ENCODE data around the gene EHMT2.

Gene EHMT2

GRCh38 chr6:31877125-31877650 is 20.3 kb downstream of the EHMT2 start:
- ChIA-PET CTCF (interaction anchor here (0.6 kb wide), 1 partner anchor 170 kb away, joined by 3 read pairs; no protein-coding TSS in a partner anchor), POLR2A (ENCODE audit: low non-redundant PET) (no interaction called here)
- no peak for TF ChIP-seq CTCF (conservative IDR thresholded peaks at IDR 0.05; ENCODE audit: low read depth)
- DNase-seq (ENCODE audit: low spot score) = no peak
- no peak overlapping the region; the same call in 1 of the 2 replicates for H3K27ac ChIP-seq

GRCh38 chr6:31876357-31876756 is 21.1 kb downstream of the EHMT2 start:
- DNase-seq (ENCODE audit: low spot score) = no peak
- CTCF ChIA-PET = interaction anchor here (0.6 kb wide), 1 partner anchor 278 kb away, joined by 3 read pairs; no protein-coding TSS in a partner anchor
- POLR2A ChIA-PET (ENCODE audit: low non-redundant PET) = interaction anchor here (0.6 kb wide), 1 partner anchor 8 kb away, joined by 7 read pairs; no protein-coding TSS in a partner anchor
- no peak overlapping the region for H3K27ac ChIP-seq
- TF ChIP-seq CTCF (conservative IDR thresholded peaks at IDR 0.05; ENCODE audit: low read depth) = no peak

GRCh38 chr6:31875877-31876276 is 21.6 kb downstream of the EHMT2 start:
- DNase-seq (ENCODE audit: low spot score) = no peak
- H3K27ac ChIP-seq = no peak overlapping the region
- TF ChIP-seq CTCF (conservative IDR thresholded peaks at IDR 0.05; ENCODE audit: low read depth) = no peak
- POLR2A ChIA-PET (ENCODE audit: low non-redundant PET) = interaction anchor here (0.6 kb wide), 1 partner anchor 8 kb away, joined by 7 read pairs; no protein-coding TSS in a partner anchor
- CTCF ChIA-PET = interaction anchor here (0.6 to 1.4 kb wide), 2 partner anchors 13 to 278 kb away, joined by 3 read pairs; no protein-coding TSS in a partner anchor

GRCh38 chr6:31874836-31875572 is 22.5 kb downstream of the EHMT2 start:
- ChIA-PET POLR2A (ENCODE audit: low non-redundant PET) (no interaction called here), CTCF (interaction anchor here (1.4 kb wide), 1 partner anchor 14 kb away, joined by 3 read pairs; no protein-coding TSS in a partner anchor)
- no peak for DNase-seq (ENCODE audit: low spot score)
- no peak for TF ChIP-seq CTCF (conservative IDR thresholded peaks at IDR 0.05; ENCODE audit: low read depth)
- H3K27ac ChIP-seq = no peak overlapping the region

- TF ChIP-seq CTCF (conservative IDR thresholded peaks at IDR 0.05; ENCODE audit: low read depth) = no peak
- H3K27ac ChIP-seq = no peak overlapping the region
- no peak for DNase-seq (ENCODE audit: low spot score)
- ChIA-PET CTCF (no interaction called here), POLR2A (ENCODE audit: low non-redundant PET) (no interaction called here)
Observed at GRCh38 chr6:31874084-31874670, 23.3 kb downstream of the EHMT2 start.

- CTCF ChIA-PET = interaction anchor here (0.7 kb wide), 1 partner anchor 177 kb away, joined by 5 read pairs; no protein-coding TSS in a partner anchor
Observed at GRCh38 chr6:31871046-31871659, 26.3 kb downstream of the EHMT2 start.

More at GRCh38 chr6:31871046-31871659, 26.3 kb downstream of the EHMT2 start:
- DNase-seq (ENCODE audit: low spot score) = no peak
- TF ChIP-seq CTCF (conservative IDR thresholded peaks at IDR 0.05; ENCODE audit: low read depth) = no peak
- H3K27ac ChIP-seq = no peak overlapping the region
- POLR2A ChIA-PET (ENCODE audit: low non-redundant PET) = no interaction called here
